ENCODE results near the gene UTS2B. TPM values are rescaled to one million over a fixed set of nuclear protein-coding genes. Genes with fewer than 3 reads are reported as not detected.

UTS2B gene
- polyA plus RNA-seq, 1 of the 3 experiments (the other 2 are of a cell fraction) = 0.03 TPM

DNA sequence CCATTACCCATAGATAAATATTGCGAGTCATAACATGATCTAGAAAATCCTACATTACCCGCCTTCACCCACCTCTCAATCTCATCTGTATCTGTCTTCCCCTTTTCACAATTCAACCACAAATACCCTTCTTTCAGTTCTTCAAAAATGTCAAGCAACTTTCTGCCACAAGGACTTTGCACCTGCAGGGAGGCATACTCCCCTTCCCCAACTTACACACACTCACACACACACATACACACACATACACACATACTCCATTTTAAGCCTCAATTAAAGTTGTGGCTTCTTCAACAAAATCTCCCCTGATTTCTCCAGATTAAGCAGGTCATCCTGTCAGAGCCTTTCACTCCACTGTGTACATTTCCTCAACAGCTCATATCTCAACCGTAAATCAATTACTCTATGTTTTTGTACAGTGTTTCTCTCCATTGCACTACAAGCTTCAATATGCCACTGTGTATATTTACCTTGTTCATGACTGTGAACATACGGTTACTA is 34.2 kb downstream of the UTS2B start:
- POLR2A ChIA-PET = no interaction called here
- peaks cover under 1% of the 10 kb centered on the region for H3F3A ChIP-seq (replicated peaks; ENCODE audit: insufficient read depth)
- H3K27ac ChIP-seq (ENCODE audit: low read depth in 2 of 2, low read length in 1 of 2) = no peak overlapping the region
- H4K20me1 ChIP-seq (ENCODE audit: insufficient read depth) = no peaks in the 10 kb centered on the region
- 0 out of 2 replicates have a peak, but pooled peaks cover 8% of the 10 kb centered on the region for H3K27me3 ChIP-seq (ENCODE audit: insufficient read depth)
- no peak overlapping the region for H2AFZ ChIP-seq (ENCODE audit: low read depth)
- DNase-seq = no peak
- H3K4me3 ChIP-seq (ENCODE audit: low read depth in 2 of 2, low read length in 1 of 2) = no peak overlapping the region
- CTCF ChIA-PET = no interaction called here
- whole genome bisulfite sequencing (ENCODE audit: low lambda C conversion rate) = 30% methylated on average over 4 of the region's 4 CpGs
- H3K36me3 ChIP-seq (replicated peaks in 1 of 2; ENCODE audit: control insufficient read depth in 1 of 2, insufficient read depth in 2 of 2, low read length in 1 of 2) = no peaks in the 10 kb centered on the region
- H3K9me3 ChIP-seq = no peaks in the 10 kb centered on the region
- H3K9me2 ChIP-seq = 0 out of 2 replicates have a peak, but pooled peaks cover 3% of the 10 kb centered on the region
- no peaks in the 10 kb centered on the region for H3K79me2 ChIP-seq (ENCODE audit: insufficient read depth)
- TF ChIP-seq, protein P1, sequence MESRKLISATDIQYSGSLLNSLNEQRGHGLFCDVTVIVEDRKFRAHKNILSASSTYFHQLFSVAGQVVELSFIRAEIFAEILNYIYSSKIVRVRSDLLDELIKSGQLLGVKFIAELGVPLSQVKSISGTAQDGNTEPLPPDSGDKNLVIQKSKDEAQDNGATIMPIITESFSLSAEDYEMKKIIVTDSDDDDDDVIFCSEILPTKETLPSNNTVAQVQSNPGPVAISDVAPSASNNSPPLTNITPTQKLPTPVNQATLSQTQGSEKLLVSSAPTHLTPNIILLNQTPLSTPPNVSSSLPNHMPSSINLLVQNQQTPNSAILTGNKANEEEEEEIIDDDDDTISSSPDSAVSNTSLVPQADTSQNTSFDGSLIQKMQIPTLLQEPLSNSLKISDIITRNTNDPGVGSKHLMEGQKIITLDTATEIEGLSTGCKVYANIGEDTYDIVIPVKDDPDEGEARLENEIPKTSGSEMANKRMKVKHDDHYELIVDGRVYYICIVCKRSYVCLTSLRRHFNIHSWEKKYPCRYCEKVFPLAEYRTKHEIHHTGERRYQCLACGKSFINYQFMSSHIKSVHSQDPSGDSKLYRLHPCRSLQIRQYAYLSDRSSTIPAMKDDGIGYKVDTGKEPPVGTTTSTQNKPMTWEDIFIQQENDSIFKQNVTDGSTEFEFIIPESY (IDR thresholded peaks at IDR 0.05; ENCODE audit: borderline replicate concordance, low read depth) = no peak
- TF ChIP-seq EP300 (IDR thresholded peaks at IDR 0.05; ENCODE audit: borderline replicate concordance in 1 of 2, low read depth in 1 of 2, low read length in 1 of 2) (no peak), EZH2phosphoT487 (IDR thresholded peaks at IDR 0.05; ENCODE audit: borderline replicate concordance, low read depth) (no peak), FOXJ3 (CRISPR knock-in tag; IDR thresholded peaks at IDR 0.05) (no peak), FOSL2 (IDR thresholded peaks at IDR 0.05; ENCODE audit: borderline replicate concordance, low read depth) (no peak)
- TF ChIP-seq, protein P2, sequence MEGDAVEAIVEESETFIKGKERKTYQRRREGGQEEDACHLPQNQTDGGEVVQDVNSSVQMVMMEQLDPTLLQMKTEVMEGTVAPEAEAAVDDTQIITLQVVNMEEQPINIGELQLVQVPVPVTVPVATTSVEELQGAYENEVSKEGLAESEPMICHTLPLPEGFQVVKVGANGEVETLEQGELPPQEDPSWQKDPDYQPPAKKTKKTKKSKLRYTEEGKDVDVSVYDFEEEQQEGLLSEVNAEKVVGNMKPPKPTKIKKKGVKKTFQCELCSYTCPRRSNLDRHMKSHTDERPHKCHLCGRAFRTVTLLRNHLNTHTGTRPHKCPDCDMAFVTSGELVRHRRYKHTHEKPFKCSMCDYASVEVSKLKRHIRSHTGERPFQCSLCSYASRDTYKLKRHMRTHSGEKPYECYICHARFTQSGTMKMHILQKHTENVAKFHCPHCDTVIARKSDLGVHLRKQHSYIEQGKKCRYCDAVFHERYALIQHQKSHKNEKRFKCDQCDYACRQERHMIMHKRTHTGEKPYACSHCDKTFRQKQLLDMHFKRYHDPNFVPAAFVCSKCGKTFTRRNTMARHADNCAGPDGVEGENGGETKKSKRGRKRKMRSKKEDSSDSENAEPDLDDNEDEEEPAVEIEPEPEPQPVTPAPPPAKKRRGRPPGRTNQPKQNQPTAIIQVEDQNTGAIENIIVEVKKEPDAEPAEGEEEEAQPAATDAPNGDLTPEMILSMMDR (IDR thresholded peaks at IDR 0.05) = no peak
- TF ChIP-seq, protein P3, sequence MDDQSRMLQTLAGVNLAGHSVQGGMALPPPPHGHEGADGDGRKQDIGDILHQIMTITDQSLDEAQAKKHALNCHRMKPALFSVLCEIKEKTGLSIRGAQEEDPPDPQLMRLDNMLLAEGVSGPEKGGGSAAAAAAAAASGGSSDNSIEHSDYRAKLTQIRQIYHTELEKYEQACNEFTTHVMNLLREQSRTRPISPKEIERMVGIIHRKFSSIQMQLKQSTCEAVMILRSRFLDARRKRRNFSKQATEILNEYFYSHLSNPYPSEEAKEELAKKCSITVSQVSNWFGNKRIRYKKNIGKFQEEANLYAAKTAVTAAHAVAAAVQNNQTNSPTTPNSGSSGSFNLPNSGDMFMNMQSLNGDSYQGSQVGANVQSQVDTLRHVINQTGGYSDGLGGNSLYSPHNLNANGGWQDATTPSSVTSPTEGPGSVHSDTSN (IDR thresholded peaks at IDR 0.05) = no peak
- H3K9ac ChIP-seq = no peak overlapping the region
- H3K4me1 ChIP-seq (ENCODE audit: control insufficient read depth in 1 of 2, insufficient read depth in 2 of 2, low read depth in 1 of 2, low read length in 1 of 2) = no peaks in the 10 kb centered on the region
- H3K4me2 ChIP-seq = no peak overlapping the region

DNA sequence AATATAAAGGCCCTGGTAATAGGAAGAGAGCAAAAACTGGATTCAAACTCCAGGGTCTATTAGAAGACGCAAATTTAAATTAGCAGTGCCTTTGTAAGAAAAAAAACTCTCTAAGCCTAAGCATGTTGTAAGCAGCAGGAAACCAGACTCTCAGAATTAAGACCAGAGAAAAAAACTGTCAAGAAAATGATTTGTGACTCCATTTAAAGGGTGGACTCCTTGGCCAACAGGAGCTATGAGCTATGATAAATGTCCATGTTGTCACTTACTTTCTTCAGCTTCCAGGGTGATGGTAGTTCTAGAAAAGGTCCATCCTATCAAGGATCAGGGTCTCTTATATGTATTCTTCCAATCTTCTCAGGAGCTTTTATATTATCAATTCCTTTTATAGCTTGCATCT is 36.0 kb downstream of the UTS2B start:
- ChIA-PET CTCF (no interaction called here), POLR2A (no interaction called here)
- Histone ChIP-seq H3K27ac (ENCODE audit: low read depth in 2 of 2, low read length in 1 of 2) (no peak overlapping the region), H4K20me1 (ENCODE audit: insufficient read depth) (no peaks in the 10 kb centered on the region), H3K79me2 (ENCODE audit: insufficient read depth) (no peaks in the 10 kb centered on the region), H2AFZ (ENCODE audit: low read depth) (no peak overlapping the region), H3K4me2 (no peak overlapping the region), H3F3A (replicated peaks; ENCODE audit: insufficient read depth) (peaks cover 3% of the 10 kb centered on the region), H3K27me3 (ENCODE audit: insufficient read depth) (0 out of 2 replicates have a peak, but pooled peaks cover 8% of the 10 kb centered on the region), H3K9ac (no peak overlapping the region), H3K4me3 (ENCODE audit: low read depth in 2 of 2, low read length in 1 of 2) (no peak overlapping the region), H3K9me2 (0 out of 2 replicates have a peak, but pooled peaks cover 3% of the 10 kb centered on the region), H3K9me3 (no peaks in the 10 kb centered on the region), H3K36me3 (replicated peaks in 1 of 2; ENCODE audit: control insufficient read depth in 1 of 2, insufficient read depth in 2 of 2, low read length in 1 of 2) (no peaks in the 10 kb centered on the region), H3K4me1 (ENCODE audit: control insufficient read depth in 1 of 2, insufficient read depth in 2 of 2, low read depth in 1 of 2, low read length in 1 of 2) (no peaks in the 10 kb centered on the region)
- WGBS (ENCODE audit: low lambda C conversion rate) = 88% methylated on average over 1 of the region's 1 CpG
- no peak for TF ChIP-seq CHD2 (IDR thresholded peaks at IDR 0.05; ENCODE audit: low read length, partially characterized antibody)
- TF ChIP-seq RFX5 (IDR thresholded peaks at IDR 0.05; ENCODE audit: low read length) = no peak
- TF ChIP-seq POLR2AphosphoS5 (IDR thresholded peaks at IDR 0.05; ENCODE audit: low read depth, low read length) = no peak
- TF ChIP-seq, protein P4, sequence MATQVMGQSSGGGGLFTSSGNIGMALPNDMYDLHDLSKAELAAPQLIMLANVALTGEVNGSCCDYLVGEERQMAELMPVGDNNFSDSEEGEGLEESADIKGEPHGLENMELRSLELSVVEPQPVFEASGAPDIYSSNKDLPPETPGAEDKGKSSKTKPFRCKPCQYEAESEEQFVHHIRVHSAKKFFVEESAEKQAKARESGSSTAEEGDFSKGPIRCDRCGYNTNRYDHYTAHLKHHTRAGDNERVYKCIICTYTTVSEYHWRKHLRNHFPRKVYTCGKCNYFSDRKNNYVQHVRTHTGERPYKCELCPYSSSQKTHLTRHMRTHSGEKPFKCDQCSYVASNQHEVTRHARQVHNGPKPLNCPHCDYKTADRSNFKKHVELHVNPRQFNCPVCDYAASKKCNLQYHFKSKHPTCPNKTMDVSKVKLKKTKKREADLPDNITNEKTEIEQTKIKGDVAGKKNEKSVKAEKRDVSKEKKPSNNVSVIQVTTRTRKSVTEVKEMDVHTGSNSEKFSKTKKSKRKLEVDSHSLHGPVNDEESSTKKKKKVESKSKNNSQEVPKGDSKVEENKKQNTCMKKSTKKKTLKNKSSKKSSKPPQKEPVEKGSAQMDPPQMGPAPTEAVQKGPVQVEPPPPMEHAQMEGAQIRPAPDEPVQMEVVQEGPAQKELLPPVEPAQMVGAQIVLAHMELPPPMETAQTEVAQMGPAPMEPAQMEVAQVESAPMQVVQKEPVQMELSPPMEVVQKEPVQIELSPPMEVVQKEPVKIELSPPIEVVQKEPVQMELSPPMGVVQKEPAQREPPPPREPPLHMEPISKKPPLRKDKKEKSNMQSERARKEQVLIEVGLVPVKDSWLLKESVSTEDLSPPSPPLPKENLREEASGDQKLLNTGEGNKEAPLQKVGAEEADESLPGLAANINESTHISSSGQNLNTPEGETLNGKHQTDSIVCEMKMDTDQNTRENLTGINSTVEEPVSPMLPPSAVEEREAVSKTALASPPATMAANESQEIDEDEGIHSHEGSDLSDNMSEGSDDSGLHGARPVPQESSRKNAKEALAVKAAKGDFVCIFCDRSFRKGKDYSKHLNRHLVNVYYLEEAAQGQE (IDR thresholded peaks at IDR 0.05; ENCODE audit: low read depth, low read length) = no peak
- no peak for DNase-seq
